K562 (cell line): ENCODE measurements around the gene WNT3. TPM values are rescaled to one million over a fixed set of nuclear protein-coding genes. Genes with fewer than 3 reads are reported as not detected.

Experiments
- FUS ChIP-seq: fragments of 200-400 bp; formaldehyde crosslinking; optimal IDR thresholded peaks from 2 replicates; pipeline ENCODE3; 2017; ENCODE audit warnings: low read depth, low read length
- HIVEP1 ChIP-seq: fragments of 250-450 bp; sonication (Bioruptor Pico); IDR thresholded peaks from 2 replicates; pipeline ENCODE4 v1.4.0; 2020; ENCODE audit warnings: mild to moderate bottlenecking
- MAZ ChIP-seq, 2 experiments: fragments of 450-650 bp in 1 of 2; sonication (generic) in 1 of 2; formaldehyde crosslinking; IDR thresholded peaks in 1 of 2; conservative IDR thresholded peaks in 1 of 2; 2 replicates each; pipeline versions ENCODE4 v1.4.0 to v1.5.0; 2020; ENCODE audit warnings: mild to moderate bottlenecking in 1 of 2, missing genetic modification reagents in 1 of 2
- MCM3 ChIP-seq: fragments of 450-650 bp; IDR thresholded peaks from 2 replicates; pipeline ENCODE4 v1.6.1; 2016
- POLR2AphosphoS2 ChIP-seq: IDR thresholded peaks from 2 replicates; pipeline ENCODE4 v1.6.1; 2012; ENCODE audit warnings: low read length, improper control_type of control experiment
- PTBP1 ChIP-seq: fragments of 200-400 bp; formaldehyde crosslinking; IDR thresholded peaks from 2 replicates; pipeline ENCODE4 v1.6.1; 2017; ENCODE audit warnings: low read depth, low read length
- RFX5 ChIP-seq: IDR thresholded peaks from 2 replicates; pipeline ENCODE4 v1.6.1; 2011; ENCODE audit warnings: low read depth, mild to moderate bottlenecking, improper control_type of control experiment, low read length
- RUNX1 ChIP-seq: sonication (generic); IDR thresholded peaks from 2 replicates; pipeline ENCODE4 v1.6.1; 2016; ENCODE audit warnings: antibody characterized with exemption, low read depth
- SMAD3 ChIP-seq: fragments of 450-650 bp; formaldehyde crosslinking; conservative IDR thresholded peaks from 2 replicates; pipeline ENCODE4 v1.4.0; 2020; ENCODE audit warnings: mild to moderate bottlenecking
- SRF ChIP-seq, 2 experiments: fragments of 250-450, 450-650 bp in 1 of 2; sonication (Bioruptor Pico) in 1 of 2; sonication (generic) in 1 of 2; formaldehyde crosslinking; IDR thresholded peaks; 2 replicates each; pipeline versions ENCODE4 v1.5.0 to v1.5.1; 2020 to 2022; ENCODE audit warnings: mild to moderate bottlenecking in 1 of 2, missing genetic modification reagents in 1 of 2
- TBP ChIP-seq: optimal IDR thresholded peaks from 2 replicates; pipeline ENCODE3; 2011; ENCODE audit warnings: low read depth, low read length, improper control_type of control experiment
- ZNF143 ChIP-seq: sonication (generic); formaldehyde crosslinking; IDR thresholded peaks from 2 replicates; pipeline ENCODE4 v1.9.0; 2022; ENCODE audit warnings: mild to moderate bottlenecking, missing genetic modification reagents
- ZNF551 ChIP-seq: fragments of 250-450 bp; sonication (Bioruptor Pico); IDR thresholded peaks from 2 replicates; pipeline ENCODE4 v1.5.0; 2021; ENCODE audit warnings: mild to moderate bottlenecking, moderate library complexity
- ZNF699 ChIP-seq: fragments of 250-450 bp; sonication (Bioruptor Pico); IDR thresholded peaks from 2 replicates; pipeline ENCODE4 v1.8.0; 2021; ENCODE audit warnings: mild to moderate bottlenecking, moderate library complexity; ENCODE audit not compliant: insufficient replicate concordance
- polyA plus RNA-seq, 8 experiments: library from polyadenylated mRNA; depleted of rRNA in 4 of 8; stranded (reverse) in 5 of 8; unstranded in 3 of 8; fragments of >200 nt; fragmentation: Nextera tagmentation in 2 of 8; fragmentation: Illumina TruSeq in 1 of 8; extraction: Ambion mirVana in 2 of 8; extraction: Trizol in 1 of 8; gene quantifications; 2 replicates each; pipeline versions ENCODE4 v1.2.1 to v1.2.3, GENCODE V29; 2011 to 2014; ENCODE audit warnings: inconsistent platforms in 1 of 8, missing spikeins in 1 of 8
- total RNA-seq, 7 experiments: library from RNA; depleted of rRNA in 6 of 7; stranded (reverse); fragments of >200 nt in 6 of 7; fragmentation: Illumina TruSeq in 2 of 7; extraction: Trizol in 2 of 7; gene quantifications; 2 replicates each; pipeline versions ENCODE4 v1.2.1 to v1.2.3, GENCODE V29; 2011 to 2021; ENCODE audit warnings: low replicate concordance in 1 of 7
- TF ChIP-seq, protein P1 (sequence below): fragments of 450-650 bp; IDR thresholded peaks from 2 replicates; pipeline ENCODE4 v1.7.1; 2018; ENCODE audit warnings: mild to moderate bottlenecking, low read depth; ENCODE audit not compliant: partially characterized antibody
- TF ChIP-seq, protein P2 (sequence below): fragments of 250-450 bp; sonication (Bioruptor Pico); IDR thresholded peaks from 2 replicates; pipeline ENCODE4 v1.5.0; 2020; ENCODE audit warnings: mild to moderate bottlenecking
- TF ChIP-seq, protein P3 (sequence below), 2 experiments: IDR thresholded peaks; 2 replicates each; pipeline ENCODE4 v1.6.1; 2011; ENCODE audit warnings: borderline replicate concordance in 1 of 2, control low read depth in 1 of 2, low read depth in 1 of 2, low read length in 1 of 2, mild to moderate bottlenecking in 1 of 2, mixed read lengths in 1 of 2, moderate library complexity in 1 of 2; ENCODE audit not compliant: insufficient read depth in 1 of 2, insufficient read length in 1 of 2, poor library complexity in 1 of 2, severe bottlenecking in 1 of 2; ENCODE audit errors: extremely low read depth in 1 of 2
- TF ChIP-seq, protein P4 (sequence below): fragments of 250-450 bp; sonication (Bioruptor Pico); IDR thresholded peaks from 2 replicates; pipeline ENCODE4 v1.4.0; 2020
- TF ChIP-seq, protein P5 (sequence below): fragments of 200-800 bp; sonication (Bioruptor generic); IDR thresholded peaks from 2 replicates; pipeline ENCODE4 v1.6.1; 2017; ENCODE audit warnings: missing genetic modification characterization, missing compliant biosample characterization

The WNT3 gene
- total and polyA plus RNA-seq, 9 of the 15 experiments (the other 6 are each of a cell fraction or from before 2014, with no cell fraction given) = 1.5 to 6.1 (median 3.3) TPM

DNA sequence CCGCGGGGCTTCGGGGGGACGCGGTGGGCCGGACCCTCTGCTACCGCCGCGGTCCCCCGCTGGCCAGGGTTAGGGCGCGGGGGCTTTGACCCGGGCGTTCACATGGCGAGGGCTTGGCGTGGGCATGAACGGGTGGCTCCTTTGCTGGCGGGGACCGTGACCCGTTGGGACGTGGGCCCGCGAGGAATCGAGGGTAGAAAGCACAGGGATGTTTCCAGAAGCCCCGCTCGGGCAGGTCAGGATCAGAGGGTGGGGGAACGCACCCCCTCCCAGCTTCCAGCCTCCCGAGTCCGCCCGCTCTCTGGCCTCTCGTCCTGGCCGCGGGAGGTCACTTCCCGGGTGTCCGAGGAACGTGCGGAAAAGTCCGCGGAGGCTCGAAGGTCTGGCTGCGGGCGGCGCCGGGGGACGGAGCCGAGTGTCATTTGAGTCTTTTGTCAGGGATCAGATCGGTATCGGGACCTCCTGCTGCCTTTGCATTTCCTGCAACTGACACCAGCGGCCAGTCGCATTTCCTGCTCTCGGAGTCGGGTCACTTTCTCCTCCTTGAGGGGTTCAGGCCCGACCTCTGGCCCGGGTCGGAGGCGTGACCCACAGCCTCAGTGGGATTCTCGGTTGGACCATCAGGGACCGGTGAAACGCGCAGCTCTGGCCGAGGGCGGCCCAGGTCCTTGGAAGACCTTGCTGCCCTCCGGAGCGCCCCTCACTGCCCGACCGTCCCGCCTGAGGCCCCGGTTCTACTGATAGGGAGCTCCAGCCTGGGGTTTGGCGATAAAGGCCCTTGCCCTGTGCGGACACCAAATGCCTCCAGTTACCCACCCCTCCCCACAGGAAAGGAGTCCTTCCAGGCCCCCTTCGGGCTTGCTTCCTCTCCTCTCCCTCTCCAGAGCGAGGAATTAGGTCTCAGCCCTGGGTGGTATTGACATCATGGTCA lies 702 bp upstream of the WNT3 start (continued):
- TF ChIP-seq, protein P1, sequence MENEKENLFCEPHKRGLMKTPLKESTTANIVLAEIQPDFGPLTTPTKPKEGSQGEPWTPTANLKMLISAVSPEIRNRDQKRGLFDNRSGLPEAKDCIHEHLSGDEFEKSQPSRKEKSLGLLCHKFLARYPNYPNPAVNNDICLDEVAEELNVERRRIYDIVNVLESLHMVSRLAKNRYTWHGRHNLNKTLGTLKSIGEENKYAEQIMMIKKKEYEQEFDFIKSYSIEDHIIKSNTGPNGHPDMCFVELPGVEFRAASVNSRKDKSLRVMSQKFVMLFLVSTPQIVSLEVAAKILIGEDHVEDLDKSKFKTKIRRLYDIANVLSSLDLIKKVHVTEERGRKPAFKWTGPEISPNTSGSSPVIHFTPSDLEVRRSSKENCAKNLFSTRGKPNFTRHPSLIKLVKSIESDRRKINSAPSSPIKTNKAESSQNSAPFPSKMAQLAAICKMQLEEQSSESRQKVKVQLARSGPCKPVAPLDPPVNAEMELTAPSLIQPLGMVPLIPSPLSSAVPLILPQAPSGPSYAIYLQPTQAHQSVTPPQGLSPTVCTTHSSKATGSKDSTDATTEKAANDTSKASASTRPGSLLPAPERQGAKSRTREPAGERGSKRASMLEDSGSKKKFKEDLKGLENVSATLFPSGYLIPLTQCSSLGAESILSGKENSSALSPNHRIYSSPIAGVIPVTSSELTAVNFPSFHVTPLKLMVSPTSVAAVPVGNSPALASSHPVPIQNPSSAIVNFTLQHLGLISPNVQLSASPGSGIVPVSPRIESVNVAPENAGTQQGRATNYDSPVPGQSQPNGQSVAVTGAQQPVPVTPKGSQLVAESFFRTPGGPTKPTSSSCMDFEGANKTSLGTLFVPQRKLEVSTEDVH = peak; percentile 22
- TF ChIP-seq, protein P2, sequence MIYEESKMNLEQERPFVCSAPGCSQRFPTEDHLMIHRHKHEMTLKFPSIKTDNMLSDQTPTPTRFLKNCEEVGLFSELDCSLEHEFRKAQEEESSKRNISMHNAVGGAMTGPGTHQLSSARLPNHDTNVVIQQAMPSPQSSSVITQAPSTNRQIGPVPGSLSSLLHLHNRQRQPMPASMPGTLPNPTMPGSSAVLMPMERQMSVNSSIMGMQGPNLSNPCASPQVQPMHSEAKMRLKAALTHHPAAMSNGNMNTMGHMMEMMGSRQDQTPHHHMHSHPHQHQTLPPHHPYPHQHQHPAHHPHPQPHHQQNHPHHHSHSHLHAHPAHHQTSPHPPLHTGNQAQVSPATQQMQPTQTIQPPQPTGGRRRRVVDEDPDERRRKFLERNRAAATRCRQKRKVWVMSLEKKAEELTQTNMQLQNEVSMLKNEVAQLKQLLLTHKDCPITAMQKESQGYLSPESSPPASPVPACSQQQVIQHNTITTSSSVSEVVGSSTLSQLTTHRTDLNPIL = no peak
- TF ChIP-seq, protein P3, sequence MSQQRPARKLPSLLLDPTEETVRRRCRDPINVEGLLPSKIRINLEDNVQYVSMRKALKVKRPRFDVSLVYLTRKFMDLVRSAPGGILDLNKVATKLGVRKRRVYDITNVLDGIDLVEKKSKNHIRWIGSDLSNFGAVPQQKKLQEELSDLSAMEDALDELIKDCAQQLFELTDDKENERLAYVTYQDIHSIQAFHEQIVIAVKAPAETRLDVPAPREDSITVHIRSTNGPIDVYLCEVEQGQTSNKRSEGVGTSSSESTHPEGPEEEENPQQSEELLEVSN (IDR thresholded peaks at IDR 0.05; ENCODE audit: borderline replicate concordance in 1 of 2, extremely low read depth in 1 of 2, insufficient read depth in 1 of 2, insufficient read length in 1 of 2, low read depth in 1 of 2, low read length in 1 of 2, poor library complexity in 1 of 2, severe bottlenecking in 1 of 2) = peak; percentile 55 to 83
- TF ChIP-seq, protein P4, sequence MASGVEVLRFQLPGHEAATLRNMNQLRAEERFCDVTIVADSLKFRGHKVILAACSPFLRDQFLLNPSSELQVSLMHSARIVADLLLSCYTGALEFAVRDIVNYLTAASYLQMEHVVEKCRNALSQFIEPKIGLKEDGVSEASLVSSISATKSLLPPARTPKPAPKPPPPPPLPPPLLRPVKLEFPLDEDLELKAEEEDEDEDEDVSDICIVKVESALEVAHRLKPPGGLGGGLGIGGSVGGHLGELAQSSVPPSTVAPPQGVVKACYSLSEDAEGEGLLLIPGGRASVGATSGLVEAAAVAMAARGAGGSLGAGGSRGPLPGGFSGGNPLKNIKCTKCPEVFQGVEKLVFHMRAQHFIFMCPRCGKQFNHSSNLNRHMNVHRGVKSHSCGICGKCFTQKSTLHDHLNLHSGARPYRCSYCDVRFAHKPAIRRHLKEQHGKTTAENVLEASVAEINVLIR (CRISPR knock-in tag) = no peak
- no peak for TF ChIP-seq ZNF699 (CRISPR knock-in tag)
- TF ChIP-seq PTBP1 = no peak
- TF ChIP-seq SRF (CRISPR knock-in tag; IDR thresholded peaks at IDR 0.05) = no peak
- no peak for TF ChIP-seq RFX5
- TF ChIP-seq FUS = no peak
- TF ChIP-seq HIVEP1 (CRISPR knock-in tag) = no peak
- TF ChIP-seq, protein P5, sequence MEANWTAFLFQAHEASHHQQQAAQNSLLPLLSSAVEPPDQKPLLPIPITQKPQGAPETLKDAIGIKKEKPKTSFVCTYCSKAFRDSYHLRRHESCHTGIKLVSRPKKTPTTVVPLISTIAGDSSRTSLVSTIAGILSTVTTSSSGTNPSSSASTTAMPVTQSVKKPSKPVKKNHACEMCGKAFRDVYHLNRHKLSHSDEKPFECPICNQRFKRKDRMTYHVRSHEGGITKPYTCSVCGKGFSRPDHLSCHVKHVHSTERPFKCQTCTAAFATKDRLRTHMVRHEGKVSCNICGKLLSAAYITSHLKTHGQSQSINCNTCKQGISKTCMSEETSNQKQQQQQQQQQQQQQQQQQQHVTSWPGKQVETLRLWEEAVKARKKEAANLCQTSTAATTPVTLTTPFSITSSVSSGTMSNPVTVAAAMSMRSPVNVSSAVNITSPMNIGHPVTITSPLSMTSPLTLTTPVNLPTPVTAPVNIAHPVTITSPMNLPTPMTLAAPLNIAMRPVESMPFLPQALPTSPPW (CRISPR knock-in tag) = no peak; the same call in 1 of the 2 replicates
- TF ChIP-seq ZNF551 (CRISPR knock-in tag) = no peak
- no peak for TF ChIP-seq ZNF143
- TF ChIP-seq POLR2AphosphoS2 = no peak
- TF ChIP-seq RUNX1 = no peak
- TF ChIP-seq MAZ (CRISPR knock-in tag; conservative IDR thresholded peaks at IDR 0.05 in 1 of 2, IDR thresholded peaks at IDR 0.05 in 1 of 2) = peak in 1 of 2 experiments; percentile 27; a peak in 1 of 4 replicates
- peak; percentile 61 for TF ChIP-seq TBP
- TF ChIP-seq MCM3 = no peak
- TF ChIP-seq SMAD3 = no peak
